HG02852 (cell line): ENCODE results near the gene TRAT1.
"Not testable (repeated sequence)": the region's sequence is repeated elsewhere in the genome, so short reads cannot be mapped to it uniquely, and the experiment has no call there.

Experiments used
- ATAC-seq: cut with Tn5 transposase; IDR thresholded peaks from one replicate; pipeline ENCODE4 v1.9.1; 2021; ENCODE audit warnings: mild to moderate bottlenecking, moderate library complexity; ENCODE audit not compliant: unreplicated experiment

TRAT1 gene, protein sequence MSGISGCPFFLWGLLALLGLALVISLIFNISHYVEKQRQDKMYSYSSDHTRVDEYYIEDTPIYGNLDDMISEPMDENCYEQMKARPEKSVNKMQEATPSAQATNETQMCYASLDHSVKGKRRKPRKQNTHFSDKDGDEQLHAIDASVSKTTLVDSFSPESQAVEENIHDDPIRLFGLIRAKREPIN

DNA sequence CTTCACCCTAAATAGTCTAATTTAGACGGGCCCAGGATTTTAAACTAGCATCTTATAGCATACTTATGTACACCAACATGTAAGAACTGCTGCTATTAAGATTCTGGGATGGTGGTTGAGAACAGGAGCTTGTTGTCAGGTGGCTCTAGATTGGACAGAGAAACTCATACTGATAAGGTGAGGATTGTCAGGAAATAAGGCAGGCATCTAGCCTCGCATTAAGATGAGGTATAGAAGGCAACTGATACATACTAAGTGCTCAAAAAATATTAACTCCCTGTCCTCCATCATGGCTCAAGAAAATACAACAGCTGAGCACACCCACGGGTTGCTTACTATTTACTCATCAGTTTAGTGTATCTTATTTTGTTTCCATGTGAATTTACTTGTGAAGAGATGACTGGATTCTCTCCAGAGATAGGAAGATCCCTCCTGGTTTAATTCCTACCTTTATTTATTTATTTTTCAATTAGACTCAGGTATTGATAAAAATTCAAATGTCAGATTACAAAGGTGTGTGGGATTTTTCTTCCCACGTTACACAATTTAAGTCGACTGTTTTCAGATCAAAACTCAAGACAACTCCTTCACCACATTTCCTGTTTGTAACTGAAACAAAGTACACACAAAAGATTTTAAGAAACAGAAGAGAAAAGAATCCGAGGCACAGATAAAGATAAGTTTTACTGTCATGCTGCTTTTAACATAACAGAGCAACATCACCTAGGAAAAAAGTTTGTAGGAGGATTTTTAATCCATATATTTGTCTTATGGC, at the start of gene TRAT1:
Gene TRAT1 (plus strand): TSS at position 664 of the 775 bp plus-strand sequence. CDS start 142 bp downstream, outside the sequence.
- ATAC-seq, result peak; percentile 43

GRCh38 chr3:108775649-108776048, 46.9 kb upstream of the TRAT1 start:
- ATAC-seq, result no peak

GRCh38 chr3:108779496-108779895, 43.1 kb upstream of the TRAT1 start:
- ATAC-seq, result no peak

- ATAC-seq, result no peak
These were observed 42.4 kb upstream of the TRAT1 start for GRCh38 chr3:108780235-108780634.

DNA sequence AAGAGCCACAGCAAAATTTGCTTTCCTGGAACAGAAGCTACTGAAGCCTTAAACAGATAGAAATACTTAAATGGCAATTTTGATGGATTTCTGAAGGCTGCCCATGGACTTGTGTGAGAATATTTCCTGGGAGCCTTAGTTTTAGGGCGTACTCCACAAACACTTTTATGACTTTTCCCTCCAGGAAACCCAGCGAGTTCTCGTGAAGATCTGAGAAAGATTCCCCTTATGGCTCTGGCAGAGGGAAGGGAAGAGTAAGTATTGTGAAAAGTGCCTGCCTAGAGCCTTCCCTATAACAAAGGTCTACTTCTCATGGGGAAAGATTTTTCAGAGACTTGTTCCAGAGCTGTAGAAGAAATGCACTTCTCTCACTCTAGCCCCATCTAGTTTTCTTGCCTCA, 31.1 kb upstream of the TRAT1 start:
- ATAC-seq, result no peak

GRCh38 chr3:108804437-108804836, 18.1 kb upstream of the TRAT1 start:
- ATAC-seq, result no peak

GRCh38 chr3:108804966-108805365, 17.6 kb upstream of the TRAT1 start:
- no peak for ATAC-seq

DNA sequence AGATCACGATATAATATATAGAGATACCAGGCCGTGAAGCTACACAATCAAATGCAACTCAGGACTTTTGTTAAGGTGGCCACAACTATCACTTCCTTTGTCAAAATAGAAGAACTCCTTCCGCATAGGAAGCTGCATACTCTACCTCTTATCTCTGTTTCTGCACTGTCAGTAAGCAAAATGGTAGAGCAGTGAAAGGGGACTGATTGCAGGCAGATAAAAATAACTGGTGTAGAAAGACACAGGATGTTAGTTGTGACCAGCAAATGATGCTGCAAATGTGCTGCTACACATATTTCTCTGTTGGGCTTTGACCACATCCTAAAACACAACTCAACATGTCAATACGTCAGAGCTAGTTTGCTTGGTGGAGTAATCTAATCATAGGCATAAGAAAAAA, 16.3 kb upstream of the TRAT1 start:
- peak; percentile 91 for ATAC-seq

- ATAC-seq, result peak; percentile 90
These were observed 4.2 kb upstream of the TRAT1 start for GRCh38 chr3:108818404-108818803.

DNA sequence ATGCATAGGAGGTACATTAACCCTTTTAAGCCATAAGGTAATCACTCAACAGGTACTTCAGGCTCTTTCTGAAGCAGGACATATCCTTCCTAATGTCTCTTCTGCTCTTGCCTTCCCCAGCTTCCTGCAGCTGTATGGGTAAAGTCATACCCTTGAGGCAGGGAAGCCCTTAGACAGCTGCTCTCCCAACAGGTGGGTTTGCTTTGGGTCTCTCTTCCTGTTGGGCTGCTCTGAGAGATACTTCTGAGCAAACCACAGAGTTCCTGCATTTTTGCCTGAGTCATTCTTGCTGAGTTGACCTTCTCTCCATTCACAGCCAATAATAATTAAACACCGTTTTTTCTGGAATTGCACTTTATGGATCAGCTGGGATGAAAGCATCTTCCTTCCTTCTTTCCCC, 2.0 kb upstream of the TRAT1 start:
- no peak for ATAC-seq

DNA sequence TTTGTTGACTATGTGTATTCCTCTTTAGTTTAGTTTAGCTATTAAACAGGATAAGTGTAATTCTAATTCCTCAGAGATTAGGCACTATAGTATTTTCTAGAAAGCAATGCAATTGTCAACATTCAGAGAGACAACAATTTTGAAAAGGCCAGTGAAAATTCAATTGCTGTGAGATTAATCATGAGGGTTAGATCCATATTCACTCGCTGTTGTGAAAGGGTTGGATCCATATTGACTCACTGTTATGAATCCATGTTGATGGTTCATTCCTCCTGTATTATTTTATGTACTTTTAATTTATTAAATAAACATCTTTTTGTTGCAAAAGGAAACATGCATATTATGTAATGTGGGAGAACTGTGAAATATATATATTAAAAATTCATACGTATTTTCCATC, 641 bp downstream of the TRAT1 start:
- no peak for ATAC-seq

- not testable (repeated sequence) for ATAC-seq
These were observed 1.2 kb downstream of the TRAT1 start for GRCh38 chr3:108823803-108824202.

- no peak for ATAC-seq
These were observed 4.0 kb downstream of the TRAT1 start for GRCh38 chr3:108826309-108827187.

DNA sequence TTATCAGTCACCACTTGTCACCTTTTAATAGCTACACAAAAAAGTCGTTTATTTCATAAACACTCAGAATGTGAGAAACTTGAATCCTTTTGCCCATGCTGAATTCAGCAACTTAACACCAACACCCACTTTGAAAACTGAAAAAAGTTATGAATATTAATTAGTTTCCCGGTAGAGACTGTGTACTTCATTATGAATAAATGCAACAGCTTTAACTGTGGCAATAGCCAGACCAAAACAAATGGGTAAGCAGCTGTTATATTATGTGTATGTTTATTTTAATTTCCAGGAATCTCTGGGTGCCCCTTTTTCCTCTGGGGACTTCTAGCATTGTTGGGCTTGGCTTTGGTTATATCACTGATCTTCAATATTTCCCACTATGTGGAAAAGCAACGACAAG, 7.8 kb downstream of the TRAT1 start:
- ATAC-seq, result no peak

DNA sequence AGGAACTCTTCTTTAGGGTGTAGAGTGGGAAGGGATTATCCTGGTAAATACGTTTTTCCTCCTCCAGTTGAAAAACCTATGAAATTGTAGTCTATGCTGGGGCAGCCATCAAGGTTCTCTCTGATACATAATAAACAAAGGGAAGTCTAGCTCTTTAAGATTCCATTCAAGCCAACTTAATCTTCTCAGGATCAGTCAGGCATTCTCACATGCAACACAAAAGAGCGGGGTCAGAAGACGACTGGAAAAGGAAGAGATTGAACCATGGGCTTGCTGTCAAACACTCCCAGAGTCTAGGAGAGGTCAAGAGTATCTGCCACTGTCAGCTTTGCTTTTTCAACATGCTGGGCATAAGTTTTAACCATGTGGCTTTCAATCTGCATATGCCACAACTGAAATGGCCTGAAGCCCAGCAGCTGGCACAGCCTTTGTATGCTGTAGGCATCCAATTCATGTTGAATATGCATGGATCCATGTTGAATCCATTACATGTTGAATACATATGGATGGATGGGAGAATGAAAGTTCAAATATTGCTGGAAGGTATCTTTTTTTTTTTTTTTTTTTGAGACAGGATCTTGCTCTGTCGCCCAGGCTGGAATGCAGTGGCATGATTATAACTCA, 8.5 kb downstream of the TRAT1 start:
- no peak for ATAC-seq

DNA sequence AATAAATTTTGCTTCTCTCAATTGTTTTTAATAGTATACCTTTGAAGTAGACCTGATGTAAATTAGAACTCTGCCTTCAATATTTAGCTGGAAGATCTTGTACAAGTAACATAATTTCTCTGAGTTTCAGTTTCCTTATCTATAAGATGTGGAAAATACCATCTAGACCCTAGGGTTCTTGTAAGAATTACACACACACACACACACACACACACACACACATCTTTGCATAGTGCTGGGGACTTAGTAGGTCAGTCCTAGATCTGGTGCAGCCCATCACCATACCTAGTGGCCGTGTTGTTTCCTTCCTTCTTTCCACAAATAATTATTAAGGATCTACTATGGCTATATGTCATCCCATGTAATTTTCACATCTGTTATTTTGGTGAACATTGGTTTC, 11.0 kb downstream of the TRAT1 start:
- no peak for ATAC-seq

DNA sequence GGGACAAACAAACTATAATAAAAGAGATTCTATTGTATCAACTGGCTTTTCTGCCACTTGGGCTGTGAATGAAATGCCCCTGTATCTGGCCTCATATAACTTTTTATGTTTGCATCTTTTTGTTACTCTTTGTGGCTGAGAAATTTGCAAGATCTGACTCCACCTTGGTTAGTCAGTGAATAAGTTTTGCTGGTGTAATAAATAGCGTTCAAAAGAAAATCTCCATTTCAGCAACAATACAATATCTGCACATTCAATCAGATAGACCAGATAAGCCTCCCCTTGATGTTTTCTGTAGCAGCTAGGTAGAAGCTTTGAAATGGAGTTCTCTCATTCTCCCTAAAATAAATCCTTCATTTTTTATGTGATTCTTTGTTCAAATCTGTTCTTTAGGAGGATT, 12.0 kb downstream of the TRAT1 start:
- no peak for ATAC-seq

- no peak for ATAC-seq
These were observed 12.5 kb downstream of the TRAT1 start for GRCh38 chr3:108835101-108835500.

- ATAC-seq, result no peak
These were observed 15.8 kb downstream of the TRAT1 start for GRCh38 chr3:108838436-108838835.

- ATAC-seq, result no peak
These were observed 23.2 kb downstream of the TRAT1 start for GRCh38 chr3:108845709-108846293.

DNA sequence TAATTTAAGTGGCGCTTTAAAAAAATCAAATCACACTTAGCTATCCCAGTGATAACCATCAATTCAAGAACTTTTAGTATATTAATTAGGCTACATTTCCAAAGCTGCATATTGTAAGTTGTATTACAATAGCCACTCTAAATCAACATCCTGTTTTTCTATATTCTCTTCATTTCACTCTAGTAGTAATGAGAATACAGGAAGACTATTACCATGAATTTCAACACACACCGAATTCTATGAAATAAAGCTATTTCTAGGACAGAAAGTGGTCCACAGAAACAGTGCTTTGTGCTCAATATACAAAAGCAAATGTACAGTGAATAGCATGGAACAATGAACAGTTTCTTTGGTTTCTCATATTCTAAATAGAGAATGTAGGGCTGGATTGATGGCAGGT, 24.6 kb downstream of the TRAT1 start:
- ATAC-seq, result no peak
